ENCODE measurements around the gene SEMA3A. TPM values are rescaled to one million over a fixed set of nuclear protein-coding genes. Genes with fewer than 3 reads are reported as not detected.

SEMA3A gene
- total RNA-seq, 2 experiments from 2014 or later = not detected

DNA sequence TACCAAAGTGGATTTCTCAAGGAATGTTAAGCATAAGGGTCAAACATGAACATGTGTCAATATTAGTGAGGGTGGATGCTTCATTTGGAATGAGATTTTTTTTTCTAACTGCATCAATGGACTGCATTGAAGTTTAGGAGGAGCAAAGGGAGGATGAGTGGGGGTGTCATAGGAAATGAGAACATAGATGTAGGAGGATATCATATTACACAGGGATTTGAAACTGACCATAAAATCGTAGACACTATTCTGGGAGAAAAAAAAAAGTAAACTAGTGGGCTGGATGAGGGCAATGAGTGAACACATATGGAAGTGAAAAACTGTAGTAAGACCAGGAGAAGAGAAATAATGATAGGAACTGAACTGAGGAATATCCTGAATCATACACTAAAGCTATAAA, 109.4 kb downstream of the SEMA3A start:
- no peaks in the 10 kb centered on the region for H3K9me2 ChIP-seq (ENCODE audit: insufficient read depth, low read length)
- H2AFZ ChIP-seq (ENCODE audit: low read length) = no peak overlapping the region
- no peak overlapping the region for H3K27ac ChIP-seq (ENCODE audit: low read depth, low read length, poor library complexity, severe bottlenecking)
- no peaks in the 10 kb centered on the region for H3K79me2 ChIP-seq (ENCODE audit: insufficient read depth, low read depth, low read length)
- no peak for DNase-seq (ENCODE audit: low spot score)
- intact Hi-C loops (cut with micrococcal nuclease; ENCODE audit: unreplicated experiment) = no loop called here
- ChIA-PET CTCF (ENCODE audit: unreplicated experiment) (no interaction called here), POLR2A (interaction anchor here (0.7 kb wide), 1 partner anchor 878 kb away, joined by 3 read pairs; no protein-coding TSS in a partner anchor)
- no peak overlapping the region for H3K4me3 ChIP-seq (ENCODE audit: low read depth, low read length, poor library complexity, severe bottlenecking)
- no peaks in the 10 kb centered on the region for H4K20me1 ChIP-seq (ENCODE audit: insufficient read depth, low read length)
- no peaks in the 10 kb centered on the region for H3K9me3 ChIP-seq (ENCODE audit: low read length)
- no peak overlapping the region for H3K4me2 ChIP-seq (ENCODE audit: low read length)
- H3K36me3 ChIP-seq (ENCODE audit: insufficient read depth, low read length) = no peaks in the 10 kb centered on the region
- H3K4me1 ChIP-seq (ENCODE audit: insufficient read depth, low read length, poor library complexity, severe bottlenecking) = no peaks in the 10 kb centered on the region
- BruUV-seq (replicated peaks) = no TSS peak
- TF ChIP-seq, protein P1, sequence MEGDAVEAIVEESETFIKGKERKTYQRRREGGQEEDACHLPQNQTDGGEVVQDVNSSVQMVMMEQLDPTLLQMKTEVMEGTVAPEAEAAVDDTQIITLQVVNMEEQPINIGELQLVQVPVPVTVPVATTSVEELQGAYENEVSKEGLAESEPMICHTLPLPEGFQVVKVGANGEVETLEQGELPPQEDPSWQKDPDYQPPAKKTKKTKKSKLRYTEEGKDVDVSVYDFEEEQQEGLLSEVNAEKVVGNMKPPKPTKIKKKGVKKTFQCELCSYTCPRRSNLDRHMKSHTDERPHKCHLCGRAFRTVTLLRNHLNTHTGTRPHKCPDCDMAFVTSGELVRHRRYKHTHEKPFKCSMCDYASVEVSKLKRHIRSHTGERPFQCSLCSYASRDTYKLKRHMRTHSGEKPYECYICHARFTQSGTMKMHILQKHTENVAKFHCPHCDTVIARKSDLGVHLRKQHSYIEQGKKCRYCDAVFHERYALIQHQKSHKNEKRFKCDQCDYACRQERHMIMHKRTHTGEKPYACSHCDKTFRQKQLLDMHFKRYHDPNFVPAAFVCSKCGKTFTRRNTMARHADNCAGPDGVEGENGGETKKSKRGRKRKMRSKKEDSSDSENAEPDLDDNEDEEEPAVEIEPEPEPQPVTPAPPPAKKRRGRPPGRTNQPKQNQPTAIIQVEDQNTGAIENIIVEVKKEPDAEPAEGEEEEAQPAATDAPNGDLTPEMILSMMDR (conservative IDR thresholded peaks at IDR 0.05; ENCODE audit: low read length) = no peak
- no peak for TF ChIP-seq EZH2phosphoT487 (IDR thresholded peaks at IDR 0.05; ENCODE audit: borderline replicate concordance, low read depth, low read length)

DNA sequence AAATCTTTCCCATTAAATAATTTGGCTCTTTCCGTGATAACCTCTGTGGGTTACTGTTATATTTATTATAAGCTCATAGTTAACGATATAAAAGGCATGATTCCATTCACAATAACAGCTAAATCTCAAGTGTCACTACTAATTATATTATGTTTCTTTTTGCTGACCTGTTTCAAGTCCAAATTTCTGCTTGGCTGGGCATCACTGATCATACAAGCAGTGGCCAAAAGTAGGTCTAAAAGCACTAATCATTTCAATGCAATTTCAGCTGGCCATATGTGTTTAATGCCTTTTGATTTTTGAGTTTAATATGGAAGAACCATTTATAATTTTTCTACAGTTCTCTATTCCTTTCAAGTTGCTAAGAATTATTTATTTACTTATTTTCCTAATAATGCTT, 110.7 kb downstream of the SEMA3A start:
- no peak for TF ChIP-seq EZH2phosphoT487 (IDR thresholded peaks at IDR 0.05; ENCODE audit: borderline replicate concordance, low read depth, low read length)
- TF ChIP-seq, protein P1 (conservative IDR thresholded peaks at IDR 0.05; ENCODE audit: low read length) = no peak
- Histone ChIP-seq H3K9me2 (ENCODE audit: insufficient read depth, low read length) (no peaks in the 10 kb centered on the region), H3K4me1 (ENCODE audit: insufficient read depth, low read length, poor library complexity, severe bottlenecking) (no peaks in the 10 kb centered on the region), H4K20me1 (ENCODE audit: insufficient read depth, low read length) (no peaks in the 10 kb centered on the region), H3K27ac (ENCODE audit: low read depth, low read length, poor library complexity, severe bottlenecking) (no peak overlapping the region), H3K79me2 (ENCODE audit: insufficient read depth, low read depth, low read length) (no peaks in the 10 kb centered on the region), H2AFZ (ENCODE audit: low read length) (no peak overlapping the region), H3K4me3 (ENCODE audit: low read depth, low read length, poor library complexity, severe bottlenecking) (no peak overlapping the region), H3K9me3 (ENCODE audit: low read length) (no peaks in the 10 kb centered on the region), H3K4me2 (ENCODE audit: low read length) (no peak overlapping the region), H3K36me3 (ENCODE audit: insufficient read depth, low read length) (no peaks in the 10 kb centered on the region)
- intact Hi-C loops (cut with micrococcal nuclease; ENCODE audit: unreplicated experiment) = no loop called here
- DNase-seq (ENCODE audit: low spot score) = no peak
- BruUV-seq (replicated peaks) = no TSS peak
- CTCF ChIA-PET (ENCODE audit: unreplicated experiment) = no interaction called here
- POLR2A ChIA-PET = interaction anchor here (0.6 kb wide), 1 partner anchor 9 kb away, joined by 3 read pairs; no protein-coding TSS in a partner anchor

DNA sequence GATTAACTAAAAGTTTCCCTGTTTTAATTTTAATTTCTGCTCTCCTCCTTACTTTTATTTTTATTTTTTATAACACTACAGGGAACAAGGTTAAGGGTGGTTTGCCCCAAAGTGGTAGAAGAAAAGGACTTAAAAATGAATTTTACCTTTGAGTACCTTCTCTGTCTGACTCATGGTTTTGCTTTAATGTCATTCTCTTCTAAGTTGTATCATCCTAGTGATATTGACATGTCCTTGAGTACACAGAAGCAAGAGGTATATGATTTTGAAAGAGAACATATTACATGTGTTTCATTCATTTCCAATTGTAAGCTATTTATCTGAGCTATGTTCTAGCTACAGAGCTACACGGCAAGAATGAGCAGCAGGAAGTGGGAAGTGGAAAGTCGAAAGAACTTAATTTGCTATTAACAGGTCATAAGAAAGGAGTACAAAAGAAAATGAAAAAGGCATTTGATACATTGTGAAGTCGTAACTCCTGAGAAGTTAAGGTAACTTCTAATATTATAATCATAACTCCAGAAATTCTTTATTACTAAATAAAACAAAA, 112.5 kb downstream of the SEMA3A start:
- no peak overlapping the region for H3K27ac ChIP-seq (ENCODE audit: low read depth, low read length, poor library complexity, severe bottlenecking)
- no peaks in the 10 kb centered on the region for H3K79me2 ChIP-seq (ENCODE audit: insufficient read depth, low read depth, low read length)
- no TSS peak for BruUV-seq (replicated peaks)
- H3K9me2 ChIP-seq (ENCODE audit: insufficient read depth, low read length) = no peaks in the 10 kb centered on the region
- no peaks in the 10 kb centered on the region for H3K4me1 ChIP-seq (ENCODE audit: insufficient read depth, low read length, poor library complexity, severe bottlenecking)
- no peak overlapping the region for H3K4me3 ChIP-seq (ENCODE audit: low read depth, low read length, poor library complexity, severe bottlenecking)
- no peak overlapping the region for H2AFZ ChIP-seq (ENCODE audit: low read length)
- TF ChIP-seq, protein P1 (conservative IDR thresholded peaks at IDR 0.05; ENCODE audit: low read length) = no peak
- TF ChIP-seq EZH2phosphoT487 (IDR thresholded peaks at IDR 0.05; ENCODE audit: borderline replicate concordance, low read depth, low read length) = no peak
- H4K20me1 ChIP-seq (ENCODE audit: insufficient read depth, low read length) = no peaks in the 10 kb centered on the region
- H3K9me3 ChIP-seq (ENCODE audit: low read length) = no peaks in the 10 kb centered on the region
- DNase-seq (ENCODE audit: low spot score) = no peak
- intact Hi-C loops (cut with micrococcal nuclease; ENCODE audit: unreplicated experiment) = no loop called here
- no peaks in the 10 kb centered on the region for H3K36me3 ChIP-seq (ENCODE audit: insufficient read depth, low read length)
- ChIA-PET POLR2A (no interaction called here), CTCF (ENCODE audit: unreplicated experiment) (no interaction called here)
- no peak overlapping the region for H3K4me2 ChIP-seq (ENCODE audit: low read length)

All from OCI-LY7 (cell line).